Kidney (tissue), 14 donors: ENCODE measurements around the gene PDE6B. TPM values are rescaled to one million over a fixed set of nuclear protein-coding genes. Genes with fewer than 3 reads are reported as not detected.
A peak's percentile ranks its signal among the peaks of the same experiment; 100 is the strongest.

Source experiments
- DNase-seq, 5 donors: peaks; one replicate each; pipeline ENCODE4 v3.0.0-alpha.2; 2013 to 2020
- FAIRE-seq: peaks from 2 replicates; lab custom pipeline; 2012; peaks lifted over from hg19 to GRCh38; lab: Jason Lieb, UNC
- H3K27ac ChIP-seq, 2 donors: one replicate each; pipeline ENCODE4 v1.7.0; 2013; ENCODE audit warnings: low read depth in 2 of 2, low read length in 2 of 2, inconsistent platforms in 1 of 2
- H3K27me3 ChIP-seq: one replicate; pipeline ENCODE4 v1.7.1; 2013; ENCODE audit warnings: low read length, inconsistent platforms; ENCODE audit not compliant: control insufficient read depth, insufficient read depth
- H3K36me3 ChIP-seq, 3 donors: one replicate each; pipeline versions ENCODE4 v1.7.0 to v1.7.1; 2013; ENCODE audit warnings: low read length in 3 of 3, control low read depth in 1 of 3, inconsistent platforms in 1 of 3; ENCODE audit not compliant: insufficient read depth in 3 of 3, control insufficient read depth in 2 of 3
- H3K4me1 ChIP-seq, 3 donors: one replicate each; pipeline versions ENCODE4 v1.7.0 to v1.7.1; 2013; ENCODE audit warnings: low read length in 3 of 3, inconsistent platforms in 1 of 3, low read depth in 1 of 3; ENCODE audit not compliant: control insufficient read depth in 2 of 3, insufficient read depth in 2 of 3
- H3K4me3 ChIP-seq, 3 donors: one replicate each; pipeline versions ENCODE4 v1.7.0 to v1.8.1; 2013; ENCODE audit warnings: low read length in 3 of 3, control low read depth in 1 of 3, inconsistent platforms in 1 of 3
- H3K9ac ChIP-seq, 3 donors: one replicate each; pipeline versions ENCODE4 v1.7.0 to v1.7.1; 2013; ENCODE audit warnings: low read length in 3 of 3, control low read depth in 1 of 3, inconsistent platforms in 1 of 3
- H3K9me3 ChIP-seq, 3 donors: one replicate each; pipeline versions ENCODE4 v1.7.0 to v1.7.1; 2013; ENCODE audit warnings: low read length in 3 of 3, control low read depth in 1 of 3, inconsistent platforms in 1 of 3; ENCODE audit not compliant: control insufficient read depth in 2 of 3, insufficient read depth in 1 of 3
- intact Hi-C: fragments of 100-400 bp; cut with DNase I; formaldehyde crosslinking; loops from one replicate; pipeline ENCODE4 v1.11.1; 2022
- polyA plus RNA-seq: library from polyadenylated mRNA; stranded (reverse); fragments of 350-450 nt; fragmentation: Illumina TruSeq; extraction: RNeasy Lipid Tissue Mini Kit (QIAGEN cat#74804); gene quantifications from one replicate; pipeline ENCODE4 v1.2.3, GENCODE V29; 2014; ENCODE audit warnings: low read depth, low replicate concordance; ENCODE audit not compliant: insufficient read depth
- total RNA-seq: library from RNA; stranded (reverse); fragmentation: NEBNext Ultra II Directional; extraction: Animal tissue kit (Norgen Biotek cat#: 25700); gene quantifications from one replicate; pipeline ENCODE4 v1.2.1, GENCODE V29; 2021
- TF ChIP-seq, protein P1 (sequence below): IDR thresholded peaks from 3 replicates; pipeline ENCODE4 v1.5.1; 2012; ENCODE audit warnings: mild to moderate bottlenecking, moderate library complexity, borderline replicate concordance; ENCODE audit not compliant: insufficient read depth; ENCODE audit errors: extremely low read depth
- donor health status: control.
- donor health status: control.
- donor health status: control.
- donor health status: control.
- donor health status: control.
- donor health status: DM: yes; HTN: yes; CAD: no.
- donor health status: Normal renal cell carcinoma (clear cell type).

The PDE6B gene
- total and polyA plus RNA-seq, 2 donors from 2014 or later: 10.7 to 10.8 TPM

DNA sequence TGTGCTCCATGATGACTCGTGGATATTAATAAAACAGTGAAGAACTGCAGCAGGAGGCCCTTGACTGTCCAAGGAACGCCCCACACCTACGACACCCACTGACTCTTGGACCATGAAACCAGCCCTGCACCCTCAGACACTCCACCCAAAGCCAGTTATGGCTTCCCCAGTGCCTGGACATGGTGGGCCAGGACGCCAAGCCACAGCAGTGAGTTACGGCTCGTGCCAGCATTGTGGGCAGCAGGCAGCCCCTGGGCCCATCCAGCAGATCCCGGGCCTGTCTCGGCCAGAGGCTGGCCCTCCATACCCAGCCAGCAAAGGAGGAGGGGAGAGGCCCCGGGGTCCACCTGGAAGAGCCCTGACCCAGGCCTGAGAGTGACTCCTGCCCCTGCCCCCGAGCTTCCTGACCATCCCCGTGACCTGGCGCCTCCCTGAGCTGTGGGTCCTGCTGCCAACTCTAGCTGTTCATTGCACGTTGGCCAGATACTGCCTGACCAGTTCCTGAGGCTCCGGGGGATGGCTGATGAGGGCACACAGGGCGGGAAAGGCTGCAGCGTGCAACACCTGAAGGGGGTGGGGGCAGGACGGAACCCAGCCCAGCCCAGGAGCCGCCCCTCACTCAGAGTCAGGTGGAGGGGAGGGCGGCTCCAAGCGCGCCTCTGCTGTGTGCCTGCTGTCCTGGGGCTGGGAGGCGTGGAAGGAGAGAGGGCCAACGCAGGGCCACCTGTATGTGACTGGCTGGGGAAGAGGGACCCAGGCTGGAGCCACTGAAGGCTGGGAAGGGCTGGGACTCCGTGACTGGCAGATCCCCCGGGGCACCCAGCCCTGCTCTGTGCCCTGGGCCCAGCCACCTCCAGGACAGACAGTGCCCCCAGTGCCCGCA, 62.8 kb downstream of the PDE6B start:
- DNase-seq: peak in 2 of 5 donors; percentile 66 to 85
- Histone ChIP-seq H3K9ac (peak overlapping the region in 2 of 3 donors; percentile 32 to 61), H3K4me1 (peaks cover 0 to 29% (median 4%) of the 10 kb centered on the region in 3 donors), H3K27me3 (no peaks in the 10 kb centered on the region), H3K9me3 (no peaks in the 10 kb centered on the region), H3K27ac (peak overlapping the region in 1 of 2 donors; percentile 53), H3K4me3 (peak overlapping the region in 1 of 3 donors; percentile 51), H3K36me3 (no peaks in the 10 kb centered on the region)
- TF ChIP-seq, protein P1, sequence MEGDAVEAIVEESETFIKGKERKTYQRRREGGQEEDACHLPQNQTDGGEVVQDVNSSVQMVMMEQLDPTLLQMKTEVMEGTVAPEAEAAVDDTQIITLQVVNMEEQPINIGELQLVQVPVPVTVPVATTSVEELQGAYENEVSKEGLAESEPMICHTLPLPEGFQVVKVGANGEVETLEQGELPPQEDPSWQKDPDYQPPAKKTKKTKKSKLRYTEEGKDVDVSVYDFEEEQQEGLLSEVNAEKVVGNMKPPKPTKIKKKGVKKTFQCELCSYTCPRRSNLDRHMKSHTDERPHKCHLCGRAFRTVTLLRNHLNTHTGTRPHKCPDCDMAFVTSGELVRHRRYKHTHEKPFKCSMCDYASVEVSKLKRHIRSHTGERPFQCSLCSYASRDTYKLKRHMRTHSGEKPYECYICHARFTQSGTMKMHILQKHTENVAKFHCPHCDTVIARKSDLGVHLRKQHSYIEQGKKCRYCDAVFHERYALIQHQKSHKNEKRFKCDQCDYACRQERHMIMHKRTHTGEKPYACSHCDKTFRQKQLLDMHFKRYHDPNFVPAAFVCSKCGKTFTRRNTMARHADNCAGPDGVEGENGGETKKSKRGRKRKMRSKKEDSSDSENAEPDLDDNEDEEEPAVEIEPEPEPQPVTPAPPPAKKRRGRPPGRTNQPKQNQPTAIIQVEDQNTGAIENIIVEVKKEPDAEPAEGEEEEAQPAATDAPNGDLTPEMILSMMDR: no peak
- intact Hi-C loops: no loop called here
- no peak for FAIRE-seq

- no peaks in the 10 kb centered on the region for H3K36me3 ChIP-seq
- DNase-seq: peak in 3 of 5 donors; percentile 45 to 82 (median 62)
- H3K4me1 ChIP-seq: peaks cover 0 to 29% (median 4%) of the 10 kb centered on the region in 3 donors
- no peaks in the 10 kb centered on the region for H3K27me3 ChIP-seq
- intact Hi-C loops: no loop called here
- FAIRE-seq: no peak
- H3K4me3 ChIP-seq: peak within 1 kb of the TSS in 2 of 3 donors; percentile 9 to 51
- H3K9ac ChIP-seq: peak within 1 kb of the TSS in 2 of 3 donors; percentile 37 to 61
- TF ChIP-seq, protein P1: no peak
- no peaks in the 10 kb centered on the region for H3K9me3 ChIP-seq
- H3K27ac ChIP-seq: peak within 1 kb of the TSS; percentile 32 to 61
Measured at GRCh38 chr4:688854-689681, 63.7 kb downstream of the PDE6B start, which contains the start of gene SLC49A3. Gene SLC49A3 (minus strand): TSS chr4:689151. CDS start chr4:689127, 24 bp downstream.

- intact Hi-C loops: no loop called here
- TF ChIP-seq, protein P1: no peak
- Histone ChIP-seq H3K9me3 (no peaks in the 10 kb centered on the region), H3K4me1 (peaks cover 0 to 29% (median 4%) of the 10 kb centered on the region in 3 donors), H3K27ac (no peak overlapping the region), H3K27me3 (no peaks in the 10 kb centered on the region), H3K36me3 (no peaks in the 10 kb centered on the region), H3K4me3 (peak overlapping the region in 1 of 3 donors; percentile 51), H3K9ac (peak overlapping the region in 1 of 3 donors; percentile 37)
- FAIRE-seq: no peak
- DNase-seq: peak in 1 of 5 donors; percentile 63
Measured at GRCh38 chr4:689723-690122, 64.3 kb downstream of the PDE6B start.
